ENCODE data around the gene PPP4R4.

The PPP4R4 gene

DNA sequence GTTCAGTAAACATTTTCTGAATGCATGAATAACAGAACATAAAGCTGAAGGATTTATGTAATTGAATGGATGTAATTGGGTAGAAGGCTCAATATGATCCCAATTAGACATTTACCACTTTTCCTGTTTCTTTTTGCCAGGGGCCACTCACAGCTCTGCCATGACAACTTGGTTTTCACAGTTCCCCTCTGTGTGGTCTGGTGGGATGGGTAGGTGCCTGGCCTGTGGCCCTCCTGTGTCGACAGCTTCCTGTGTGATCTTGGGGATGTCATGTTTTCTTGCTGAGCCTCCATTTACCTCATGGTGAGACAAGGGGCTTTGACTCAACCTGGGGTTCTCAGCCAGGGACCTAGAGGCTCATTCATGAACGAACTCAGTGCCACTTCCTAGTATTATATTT, 131.5 kb downstream of the PPP4R4 start:
- Mint-ChIP-seq H3K4me3 (no peak overlapping the region), H3K36me3 (ENCODE audit: low read depth) (no peaks in the 10 kb centered on the region), H3K27me3 (ENCODE audit: low read depth) (no peaks in the 10 kb centered on the region), H3K27ac (no peak overlapping the region), H3K4me1 (ENCODE audit: low read depth) (no peaks in the 10 kb centered on the region), H3K9me3 (peaks cover 10% of the 10 kb centered on the region)
- DNase-seq (ENCODE audit: low spot score), result no peak

DNA sequence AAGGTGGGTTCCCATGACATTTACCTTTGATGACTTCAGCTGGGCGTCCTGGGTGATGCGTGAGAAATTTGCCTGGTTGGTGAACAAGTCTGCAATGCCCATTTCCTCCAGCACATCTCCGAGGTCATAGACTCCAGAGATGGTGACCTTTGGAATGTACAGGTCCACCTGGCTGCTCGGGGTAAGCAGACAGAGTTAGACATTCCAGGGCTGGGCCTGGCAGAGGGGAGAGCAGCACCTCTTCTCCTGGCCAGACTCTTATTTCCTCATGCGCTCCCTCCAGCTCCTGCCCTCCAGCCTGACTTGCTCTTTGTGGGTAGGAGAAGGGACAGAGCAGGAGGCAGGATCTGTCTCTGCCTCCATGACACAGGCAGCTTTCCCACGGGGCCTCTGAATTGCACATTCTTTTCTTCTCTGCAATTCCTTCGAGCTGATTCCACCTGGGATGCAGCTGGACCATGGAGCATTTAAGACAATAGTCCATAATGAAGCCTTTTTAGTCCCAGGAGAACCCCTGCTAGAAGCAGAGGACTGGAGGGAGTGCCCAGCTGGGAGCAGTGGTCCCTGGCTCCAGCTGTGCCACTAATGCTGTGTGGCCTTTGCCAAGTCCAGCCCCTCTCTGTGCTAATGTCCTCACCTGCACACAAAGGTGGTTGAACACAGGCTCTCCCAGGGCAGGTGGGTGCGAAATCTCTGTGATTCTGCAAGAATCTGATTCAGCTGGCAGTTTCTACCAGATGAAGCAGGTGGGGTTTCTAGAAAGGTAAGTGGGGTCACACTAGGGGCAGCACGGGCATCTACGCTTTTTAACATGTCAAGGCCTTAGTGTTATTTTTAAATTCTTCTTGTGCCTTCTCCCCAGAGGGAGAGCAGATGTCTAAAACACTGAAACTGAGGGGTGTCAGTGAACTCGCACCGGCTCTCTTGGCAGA, 132.2 kb downstream of the PPP4R4 start:
- Mint-ChIP-seq H3K4me3 (no peak overlapping the region), H3K36me3 (ENCODE audit: low read depth) (no peaks in the 10 kb centered on the region), H3K27me3 (ENCODE audit: low read depth) (no peaks in the 10 kb centered on the region), H3K9me3 (peaks cover 10% of the 10 kb centered on the region), H3K4me1 (ENCODE audit: low read depth) (no peaks in the 10 kb centered on the region), H3K27ac (no peak overlapping the region)
- no peak for DNase-seq (ENCODE audit: low spot score)

DNA sequence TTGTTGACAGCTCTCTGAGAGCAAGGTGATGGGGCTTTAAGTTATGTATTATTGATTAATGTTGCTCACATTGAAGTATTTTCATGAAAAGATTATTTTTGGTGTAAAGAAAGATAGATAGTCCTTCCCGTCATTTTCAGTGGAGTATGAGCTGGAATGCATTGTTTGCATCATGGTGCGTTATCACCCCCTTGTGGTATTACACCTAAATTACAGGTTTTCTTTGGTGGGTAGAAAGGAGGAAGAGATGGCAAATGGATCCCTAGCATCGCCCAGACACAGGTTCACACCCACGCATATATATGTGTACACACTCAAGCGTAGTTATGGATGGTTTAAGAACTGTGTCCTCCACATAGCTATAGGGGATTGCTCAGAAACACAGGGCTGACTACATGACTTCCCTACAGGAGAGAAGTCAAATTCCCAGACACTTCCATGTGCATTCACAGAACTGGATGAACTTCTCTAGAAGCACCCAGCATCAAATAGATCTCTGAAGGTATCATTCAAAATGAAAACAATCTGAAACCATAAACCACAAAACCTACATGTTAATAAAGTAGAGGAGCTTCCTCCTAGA, 133.4 kb downstream of the PPP4R4 start:
- no peak overlapping the region for H3K4me3 Mint-ChIP-seq
- H3K36me3 Mint-ChIP-seq (ENCODE audit: low read depth), result no peaks in the 10 kb centered on the region
- H3K9me3 Mint-ChIP-seq, result peaks cover 10% of the 10 kb centered on the region
- DNase-seq (ENCODE audit: low spot score), result no peak
- no peaks in the 10 kb centered on the region for H3K4me1 Mint-ChIP-seq (ENCODE audit: low read depth)
- no peak overlapping the region for H3K27ac Mint-ChIP-seq
- H3K27me3 Mint-ChIP-seq (ENCODE audit: low read depth), result no peaks in the 10 kb centered on the region

DNA sequence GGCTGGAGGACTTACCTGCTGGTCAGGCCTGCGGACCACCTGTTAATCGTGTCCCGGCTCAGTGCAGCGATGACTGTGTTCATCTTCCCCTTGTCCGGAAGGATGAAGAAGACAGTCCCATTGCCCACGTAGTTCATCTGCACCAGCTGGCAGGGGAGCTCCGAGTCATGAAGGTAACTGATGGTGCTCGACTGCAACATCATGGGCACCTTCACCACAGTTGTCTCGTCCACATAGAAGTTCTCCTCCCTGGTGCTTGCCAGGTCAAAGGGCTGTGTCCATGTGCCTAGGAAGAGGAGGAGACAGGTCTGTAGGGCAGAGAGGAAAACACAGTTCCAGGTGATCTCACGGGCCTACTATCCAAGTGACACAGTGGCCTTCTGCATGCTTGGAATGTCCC, 135.6 kb downstream of the PPP4R4 start:
- Mint-ChIP-seq H3K9me3 (peaks cover 10% of the 10 kb centered on the region), H3K27ac (no peak overlapping the region), H3K4me3 (no peak overlapping the region), H3K27me3 (ENCODE audit: low read depth) (no peaks in the 10 kb centered on the region), H3K36me3 (ENCODE audit: low read depth) (no peaks in the 10 kb centered on the region), H3K4me1 (ENCODE audit: low read depth) (no peaks in the 10 kb centered on the region)
- DNase-seq (ENCODE audit: low spot score), result no peak

DNA sequence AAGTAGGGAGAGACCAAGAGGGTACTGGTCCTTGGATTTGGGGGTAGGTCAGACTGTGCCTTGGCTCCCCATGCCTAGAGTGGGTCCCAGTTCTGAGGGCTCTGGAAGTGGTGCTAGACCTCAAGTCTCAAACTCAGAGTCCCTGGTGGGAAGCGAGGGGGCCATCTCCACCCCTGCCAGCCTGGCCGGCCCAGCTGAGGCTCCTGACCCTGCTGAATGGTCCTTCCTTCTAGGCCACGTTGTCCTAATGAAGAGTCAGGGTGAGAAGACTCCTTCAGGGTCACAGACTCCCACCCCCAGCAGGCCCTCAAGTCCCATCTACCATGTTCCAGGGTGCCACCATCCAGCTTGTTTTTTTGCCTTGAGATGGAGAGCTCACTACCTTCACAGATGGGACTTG, 136.1 kb downstream of the PPP4R4 start:
- DNase-seq (ENCODE audit: low spot score), result no peak
- H3K4me1 Mint-ChIP-seq (ENCODE audit: low read depth), result no peaks in the 10 kb centered on the region
- H3K27me3 Mint-ChIP-seq (ENCODE audit: low read depth), result no peaks in the 10 kb centered on the region
- no peak overlapping the region for H3K27ac Mint-ChIP-seq
- H3K36me3 Mint-ChIP-seq (ENCODE audit: low read depth), result no peaks in the 10 kb centered on the region
- no peak overlapping the region for H3K4me3 Mint-ChIP-seq
- H3K9me3 Mint-ChIP-seq, result peaks cover 10% of the 10 kb centered on the region

DNA sequence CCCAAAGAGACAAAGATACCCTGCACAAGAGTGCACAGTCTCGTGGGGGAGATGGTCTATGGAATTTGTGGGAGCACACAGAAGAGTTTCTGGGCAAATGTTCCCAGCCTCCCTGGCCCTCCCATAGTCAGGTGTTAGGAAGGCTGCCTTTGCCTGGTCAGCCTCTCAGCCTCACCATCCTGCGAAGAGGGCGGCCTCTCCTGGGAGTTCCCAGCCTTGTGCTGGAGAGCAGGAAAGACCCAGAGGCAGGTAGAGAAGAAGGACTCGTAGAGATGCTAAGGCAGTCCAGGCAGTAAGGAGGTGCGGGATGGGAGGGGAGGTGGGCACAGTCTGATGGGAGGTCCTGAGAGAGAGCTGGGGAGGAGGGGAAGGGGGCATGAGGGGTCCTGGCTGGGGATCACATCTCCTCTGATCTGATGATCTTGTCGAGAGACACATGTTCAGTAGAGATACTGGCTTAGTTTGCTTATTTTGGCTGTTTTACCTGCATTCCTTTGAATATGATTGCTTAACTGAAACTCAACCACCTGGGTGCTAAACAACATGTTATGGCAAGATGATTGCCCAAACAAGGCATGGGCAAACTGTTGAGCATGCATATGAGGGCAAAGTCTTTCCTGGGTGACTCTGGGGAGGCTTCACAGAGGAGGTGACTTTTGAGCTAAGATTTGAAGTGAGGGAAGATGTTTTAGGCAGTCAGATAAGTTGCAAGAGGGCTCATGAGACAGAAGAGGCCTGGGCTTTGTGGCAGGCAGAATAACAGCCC, 138.5 kb downstream of the PPP4R4 start:
- H3K4me3 Mint-ChIP-seq, result no peak overlapping the region
- no peak overlapping the region for H3K27ac Mint-ChIP-seq
- H3K36me3 Mint-ChIP-seq (ENCODE audit: low read depth), result no peaks in the 10 kb centered on the region
- H3K27me3 Mint-ChIP-seq (ENCODE audit: low read depth), result no peaks in the 10 kb centered on the region
- no peaks in the 10 kb centered on the region for H3K4me1 Mint-ChIP-seq (ENCODE audit: low read depth)
- peaks cover 5% of the 10 kb centered on the region for H3K9me3 Mint-ChIP-seq
- no peak for DNase-seq (ENCODE audit: low spot score)

- no peak for DNase-seq (ENCODE audit: low spot score)
- no peaks in the 10 kb centered on the region for H3K36me3 Mint-ChIP-seq (ENCODE audit: low read depth)
- no peaks in the 10 kb centered on the region for H3K9me3 Mint-ChIP-seq
- H3K4me1 Mint-ChIP-seq (ENCODE audit: low read depth), result no peaks in the 10 kb centered on the region
- peaks cover 2% of the 10 kb centered on the region for H3K27me3 Mint-ChIP-seq (ENCODE audit: low read depth)
- H3K4me3 Mint-ChIP-seq, result no peak overlapping the region
- no peak overlapping the region for H3K27ac Mint-ChIP-seq
These were observed 140.0 kb downstream of the PPP4R4 start for GRCh38 chr14:94313991-94314655.

DNA sequence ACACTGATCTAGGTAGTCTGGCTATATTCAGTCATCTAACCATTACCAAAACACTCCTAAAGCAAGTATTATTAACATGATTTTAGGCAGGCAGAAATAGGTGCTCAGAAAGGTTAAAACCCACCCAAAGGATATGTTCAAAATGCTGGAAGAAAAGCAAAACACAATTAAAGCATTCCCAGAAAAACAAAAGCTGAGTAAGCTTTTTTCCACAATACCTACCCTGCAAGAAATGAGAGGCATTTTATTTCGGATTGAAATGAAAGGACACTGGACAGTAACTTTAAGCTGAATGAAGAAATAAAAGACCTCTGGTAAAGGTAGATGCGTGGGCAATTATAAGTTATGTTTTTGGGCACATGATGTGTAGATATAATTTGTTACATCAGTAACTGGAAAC, 140.8 kb downstream of the PPP4R4 start:
- Mint-ChIP-seq H3K27ac (no peak overlapping the region), H3K9me3 (no peaks in the 10 kb centered on the region), H3K4me1 (ENCODE audit: low read depth) (no peaks in the 10 kb centered on the region), H3K27me3 (ENCODE audit: low read depth) (peaks cover 2% of the 10 kb centered on the region), H3K36me3 (ENCODE audit: low read depth) (no peaks in the 10 kb centered on the region), H3K4me3 (no peak overlapping the region)
- no peak for DNase-seq (ENCODE audit: low spot score)

- no peaks in the 10 kb centered on the region for H3K4me1 Mint-ChIP-seq (ENCODE audit: low read depth)
- no peaks in the 10 kb centered on the region for H3K36me3 Mint-ChIP-seq (ENCODE audit: low read depth)
- H3K27ac Mint-ChIP-seq, result no peak overlapping the region
- DNase-seq (ENCODE audit: low spot score), result no peak
- H3K27me3 Mint-ChIP-seq (ENCODE audit: low read depth), result peaks cover 2% of the 10 kb centered on the region
- no peak overlapping the region for H3K4me3 Mint-ChIP-seq
- H3K9me3 Mint-ChIP-seq, result no peaks in the 10 kb centered on the region
These were observed 142.6 kb downstream of the PPP4R4 start for GRCh38 chr14:94316692-94317091.

- H3K4me1 Mint-ChIP-seq (ENCODE audit: low read depth), result no peaks in the 10 kb centered on the region
- peaks cover 2% of the 10 kb centered on the region for H3K27me3 Mint-ChIP-seq (ENCODE audit: low read depth)
- H3K4me3 Mint-ChIP-seq, result no peak overlapping the region
- H3K9me3 Mint-ChIP-seq, result no peaks in the 10 kb centered on the region
- H3K36me3 Mint-ChIP-seq (ENCODE audit: low read depth), result no peaks in the 10 kb centered on the region
- no peak for DNase-seq (ENCODE audit: low spot score)
- H3K27ac Mint-ChIP-seq, result no peak overlapping the region
These were observed 143.1 kb downstream of the PPP4R4 start for GRCh38 chr14:94317259-94317658.

- no peaks in the 10 kb centered on the region for H3K9me3 Mint-ChIP-seq
- H3K27me3 Mint-ChIP-seq (ENCODE audit: low read depth), result peaks cover 2% of the 10 kb centered on the region
- DNase-seq (ENCODE audit: low spot score), result no peak
- no peak overlapping the region for H3K4me3 Mint-ChIP-seq
- no peaks in the 10 kb centered on the region for H3K36me3 Mint-ChIP-seq (ENCODE audit: low read depth)
- H3K27ac Mint-ChIP-seq, result no peak overlapping the region
- H3K4me1 Mint-ChIP-seq (ENCODE audit: low read depth), result no peaks in the 10 kb centered on the region
These were observed 146.1 kb downstream of the PPP4R4 start for GRCh38 chr14:94320243-94320642.

DNA sequence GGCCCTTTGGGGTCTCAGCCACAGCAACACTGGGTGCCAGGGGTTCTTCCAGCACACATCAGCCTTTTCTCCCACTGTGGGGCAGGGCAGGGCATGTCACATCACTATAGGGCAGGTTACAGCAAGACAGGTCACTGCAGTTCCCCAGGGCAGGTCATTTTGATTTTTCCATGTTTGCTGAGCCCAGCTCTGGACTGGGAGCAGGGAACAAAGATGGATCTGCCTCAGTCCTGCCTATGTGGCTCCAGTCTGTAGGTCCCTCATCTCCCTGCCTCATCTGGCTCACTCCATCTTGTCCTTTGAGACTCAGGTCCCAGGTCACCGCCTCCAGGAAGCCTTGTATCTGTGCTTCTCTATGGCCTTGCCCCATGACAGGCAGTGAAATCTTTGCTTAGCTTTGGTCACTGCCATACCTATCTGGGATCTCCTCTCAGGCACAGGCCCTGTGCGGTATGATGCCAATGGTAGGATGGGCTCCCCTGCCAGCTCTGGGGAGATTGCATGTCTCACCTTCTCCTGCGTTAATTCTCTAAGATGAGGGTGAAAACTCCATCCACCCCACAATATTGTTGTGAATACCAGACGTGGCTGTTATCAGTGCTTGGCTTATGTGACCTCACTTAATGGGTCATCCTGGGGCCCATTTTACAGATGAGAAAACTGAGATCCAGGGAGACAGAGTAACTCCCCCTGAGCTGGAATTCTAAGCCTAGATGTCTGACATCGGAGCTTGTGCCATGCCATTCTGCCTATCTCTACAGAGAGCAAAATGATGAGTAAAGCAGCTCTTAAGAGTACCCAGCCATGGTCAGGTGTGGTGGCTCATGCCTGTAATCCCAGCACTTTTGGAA, 147.5 kb downstream of the PPP4R4 start:
- Mint-ChIP-seq H3K27me3 (ENCODE audit: low read depth) (peaks cover 2% of the 10 kb centered on the region), H3K27ac (no peak overlapping the region), H3K4me1 (ENCODE audit: low read depth) (no peaks in the 10 kb centered on the region), H3K9me3 (no peaks in the 10 kb centered on the region), H3K36me3 (ENCODE audit: low read depth) (no peaks in the 10 kb centered on the region), H3K4me3 (no peak overlapping the region)
- DNase-seq (ENCODE audit: low spot score), result no peak

Measured in T-helper 2 cell treated with Interferon-gamma antibody and Interleukin-4, amounts not matched to agents 5 μg/mL and 100 μg/mL, for 36 hours (primary cell).